IMR-90 (cell line): ENCODE measurements around the gene GOLGA6L1.

ENCODE experiments used
- NFE2L2 ChIP-seq: fragments of 150-350 bp; IDR thresholded peaks from 2 replicates; pipeline ENCODE4 v1.6.1; 2016; ENCODE audit warnings: low read depth, mild to moderate bottlenecking, low read length
- TF ChIP-seq, protein P1 (sequence below): conservative IDR thresholded peaks from 2 replicates; pipeline ENCODE4 v1.5.1; 2012; ENCODE audit warnings: mild to moderate bottlenecking, low read depth, low read length, improper control_type of control experiment

DNA sequence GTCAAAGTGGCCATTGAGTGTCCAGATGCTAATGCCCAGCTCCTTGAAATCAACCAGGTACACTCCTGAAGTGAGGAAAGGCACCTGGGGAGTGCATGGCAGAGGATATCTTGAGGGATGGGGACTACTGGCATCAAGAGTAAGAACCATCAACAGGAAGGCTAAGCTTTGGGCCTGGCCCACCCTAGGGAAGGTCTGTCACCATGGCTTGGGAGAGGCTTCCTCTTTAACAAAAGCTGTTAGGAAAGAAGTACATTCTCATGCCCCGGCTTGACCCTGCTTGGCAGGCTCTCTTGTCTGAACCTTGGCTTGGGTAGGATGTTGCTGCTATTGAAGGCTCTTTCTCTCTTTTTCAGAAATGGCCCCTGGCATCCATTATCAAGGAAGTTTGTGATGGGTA is 53.5 kb downstream of the GOLGA6L1 start:
- TF ChIP-seq, protein P1, sequence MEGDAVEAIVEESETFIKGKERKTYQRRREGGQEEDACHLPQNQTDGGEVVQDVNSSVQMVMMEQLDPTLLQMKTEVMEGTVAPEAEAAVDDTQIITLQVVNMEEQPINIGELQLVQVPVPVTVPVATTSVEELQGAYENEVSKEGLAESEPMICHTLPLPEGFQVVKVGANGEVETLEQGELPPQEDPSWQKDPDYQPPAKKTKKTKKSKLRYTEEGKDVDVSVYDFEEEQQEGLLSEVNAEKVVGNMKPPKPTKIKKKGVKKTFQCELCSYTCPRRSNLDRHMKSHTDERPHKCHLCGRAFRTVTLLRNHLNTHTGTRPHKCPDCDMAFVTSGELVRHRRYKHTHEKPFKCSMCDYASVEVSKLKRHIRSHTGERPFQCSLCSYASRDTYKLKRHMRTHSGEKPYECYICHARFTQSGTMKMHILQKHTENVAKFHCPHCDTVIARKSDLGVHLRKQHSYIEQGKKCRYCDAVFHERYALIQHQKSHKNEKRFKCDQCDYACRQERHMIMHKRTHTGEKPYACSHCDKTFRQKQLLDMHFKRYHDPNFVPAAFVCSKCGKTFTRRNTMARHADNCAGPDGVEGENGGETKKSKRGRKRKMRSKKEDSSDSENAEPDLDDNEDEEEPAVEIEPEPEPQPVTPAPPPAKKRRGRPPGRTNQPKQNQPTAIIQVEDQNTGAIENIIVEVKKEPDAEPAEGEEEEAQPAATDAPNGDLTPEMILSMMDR = no peak
- no peak for TF ChIP-seq NFE2L2
